ENCODE results near the gene AIDA. TPM values are rescaled to one million over a fixed set of nuclear protein-coding genes. Genes with fewer than 3 reads are reported as not detected.

The AIDA gene
- total and polyA plus RNA-seq, 2 experiments from 2014 or later: 25.7 to 34.4 TPM

- Histone ChIP-seq H3K9me2 (replicated peaks; ENCODE audit: insufficient read depth) (no peaks in the 10 kb centered on the region), H4K20me1 (ENCODE audit: insufficient read depth, poor library complexity, severe bottlenecking) (no peaks in the 10 kb centered on the region), H3K9me3 (ENCODE audit: low read depth) (no peaks in the 10 kb centered on the region), H3K36me3 (replicated peaks; ENCODE audit: insufficient read depth, low read depth) (no peaks in the 10 kb centered on the region), H3K79me2 (peaks cover 47% of the 10 kb centered on the region), H2AFZ (no peak overlapping the region), H3K4me1 (ENCODE audit: insufficient read depth) (no peaks in the 10 kb centered on the region), H3K27ac (no peak overlapping the region), H3K27me3 (no peaks in the 10 kb centered on the region), H3K4me3 (no peak overlapping the region), H3K4me2 (no peak overlapping the region)
- DNase-seq (ENCODE audit: low spot score): no peak
- 77% methylated on average over 4 of the region's 4 CpGs for WGBS (ENCODE audit: low lambda C conversion rate, missing lambda C conversion rate)
- TF ChIP-seq EZH2 (IDR thresholded peaks at IDR 0.05; ENCODE audit: borderline replicate concordance) (no peak), EZH2phosphoT487 (IDR thresholded peaks at IDR 0.05; ENCODE audit: low read depth, severe bottlenecking, unreplicated experiment) (no peak), CTCF (IDR thresholded peaks at IDR 0.05; ENCODE audit: poor library complexity) (no peak)
Observed at GRCh38 chr1:222702210-222702609, 10.1 kb downstream of the AIDA start.

- Histone ChIP-seq H3K27me3 (no peaks in the 10 kb centered on the region), H3K4me1 (ENCODE audit: insufficient read depth) (no peaks in the 10 kb centered on the region), H2AFZ (no peak overlapping the region), H3K36me3 (replicated peaks; ENCODE audit: insufficient read depth, low read depth) (no peaks in the 10 kb centered on the region), H3K9me2 (replicated peaks; ENCODE audit: insufficient read depth) (no peaks in the 10 kb centered on the region), H3K79me2 (peaks cover 8% of the 10 kb centered on the region), H3K4me3 (no peak overlapping the region), H3K4me2 (no peak overlapping the region), H4K20me1 (ENCODE audit: insufficient read depth, poor library complexity, severe bottlenecking) (no peaks in the 10 kb centered on the region), H3K9me3 (ENCODE audit: low read depth) (no peaks in the 10 kb centered on the region), H3K27ac (no peak overlapping the region)
- DNase-seq (ENCODE audit: low spot score): no peak
- no peak for TF ChIP-seq EZH2phosphoT487 (IDR thresholded peaks at IDR 0.05; ENCODE audit: low read depth, severe bottlenecking, unreplicated experiment)
- no peak for TF ChIP-seq CTCF (IDR thresholded peaks at IDR 0.05; ENCODE audit: poor library complexity)
- no peak for TF ChIP-seq EZH2 (IDR thresholded peaks at IDR 0.05; ENCODE audit: borderline replicate concordance)
- 87% methylated on average over 2 of the region's 2 CpGs for WGBS (ENCODE audit: low lambda C conversion rate, missing lambda C conversion rate)
Observed at GRCh38 chr1:222697826-222698225, 14.5 kb downstream of the AIDA start.

GRCh38 chr1:222697203-222697602 lies 15.1 kb downstream of the AIDA start:
- DNase-seq (ENCODE audit: low spot score): no peak
- Histone ChIP-seq H3K27ac (no peak overlapping the region), H3K4me1 (ENCODE audit: insufficient read depth) (no peaks in the 10 kb centered on the region), H4K20me1 (ENCODE audit: insufficient read depth, poor library complexity, severe bottlenecking) (no peaks in the 10 kb centered on the region), H3K27me3 (no peaks in the 10 kb centered on the region), H3K9me2 (replicated peaks; ENCODE audit: insufficient read depth) (no peaks in the 10 kb centered on the region), H3K4me2 (no peak overlapping the region), H3K4me3 (no peak overlapping the region), H3K9me3 (ENCODE audit: low read depth) (no peaks in the 10 kb centered on the region), H3K36me3 (replicated peaks; ENCODE audit: insufficient read depth, low read depth) (no peaks in the 10 kb centered on the region), H2AFZ (no peak overlapping the region), H3K79me2 (peaks cover 8% of the 10 kb centered on the region)
- no peak for TF ChIP-seq CTCF (IDR thresholded peaks at IDR 0.05; ENCODE audit: poor library complexity)
- 99% methylated on average over 2 of the region's 2 CpGs for WGBS (ENCODE audit: low lambda C conversion rate, missing lambda C conversion rate)

GRCh38 chr1:222696741-222697140 lies 15.6 kb downstream of the AIDA start:
- WGBS (ENCODE audit: low lambda C conversion rate, missing lambda C conversion rate): 97% methylated on average over 8 of the region's 8 CpGs
- Histone ChIP-seq H3K9me3 (ENCODE audit: low read depth) (no peaks in the 10 kb centered on the region), H4K20me1 (ENCODE audit: insufficient read depth, poor library complexity, severe bottlenecking) (no peaks in the 10 kb centered on the region), H3K4me1 (ENCODE audit: insufficient read depth) (no peaks in the 10 kb centered on the region), H3K36me3 (replicated peaks; ENCODE audit: insufficient read depth, low read depth) (no peaks in the 10 kb centered on the region), H2AFZ (no peak overlapping the region), H3K27ac (no peak overlapping the region), H3K9me2 (replicated peaks; ENCODE audit: insufficient read depth) (no peaks in the 10 kb centered on the region), H3K4me3 (no peak overlapping the region), H3K4me2 (no peak overlapping the region), H3K27me3 (no peaks in the 10 kb centered on the region), H3K79me2 (peaks cover 8% of the 10 kb centered on the region)
- no peak for DNase-seq (ENCODE audit: low spot score)
- no peak for TF ChIP-seq CTCF (IDR thresholded peaks at IDR 0.05; ENCODE audit: poor library complexity)
- TF ChIP-seq EZH2 (IDR thresholded peaks at IDR 0.05; ENCODE audit: borderline replicate concordance): no peak
- TF ChIP-seq EZH2phosphoT487 (IDR thresholded peaks at IDR 0.05; ENCODE audit: low read depth, severe bottlenecking, unreplicated experiment): no peak

Measured in hepatocyte (in vitro differentiated cells).